ENCODE measurements around the gene CAMKMT.

Gene CAMKMT

DNA sequence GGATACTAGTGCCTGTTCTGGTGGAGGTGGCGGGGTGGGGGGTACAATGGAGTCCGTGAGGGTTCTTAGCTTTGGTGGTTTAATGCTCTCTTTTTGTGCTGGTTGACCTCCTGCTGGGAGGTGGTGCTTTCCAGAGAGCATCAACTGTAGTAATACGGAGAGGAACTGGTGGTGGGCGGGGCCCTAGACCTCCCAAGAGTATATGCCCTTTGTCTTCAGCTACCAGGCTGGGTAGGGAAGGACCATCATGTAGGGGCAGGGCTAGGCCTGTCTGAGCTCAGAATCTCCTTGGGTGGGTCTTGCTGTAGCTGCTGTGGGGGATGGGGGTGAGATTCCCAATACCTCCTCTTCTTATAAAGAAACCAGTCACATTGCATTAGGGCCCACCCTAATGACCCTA, 27.1 kb downstream of the CAMKMT start:
- CTCF ChIA-PET = interaction anchor here (0.6 to 2.3 kb wide), 2 partner anchors 91 to 328 kb away, joined by 3 to 9 read pairs; no protein-coding TSS in a partner anchor

GRCh38 chr2:44389895-44390294, 28.1 kb downstream of the CAMKMT start:
- DNase-seq (ENCODE audit: low spot score) = peak; percentile 4
- POLR2A ChIA-PET (ENCODE audit: low non-redundant PET) = no interaction called here

More for the DNA sequence above, 27.1 kb downstream of the CAMKMT start:
- no peak for DNase-seq (ENCODE audit: low spot score)
- POLR2A ChIA-PET (ENCODE audit: low non-redundant PET) = no interaction called here
- no peak overlapping the region for H3K27ac ChIP-seq
- TF ChIP-seq, protein P1, sequence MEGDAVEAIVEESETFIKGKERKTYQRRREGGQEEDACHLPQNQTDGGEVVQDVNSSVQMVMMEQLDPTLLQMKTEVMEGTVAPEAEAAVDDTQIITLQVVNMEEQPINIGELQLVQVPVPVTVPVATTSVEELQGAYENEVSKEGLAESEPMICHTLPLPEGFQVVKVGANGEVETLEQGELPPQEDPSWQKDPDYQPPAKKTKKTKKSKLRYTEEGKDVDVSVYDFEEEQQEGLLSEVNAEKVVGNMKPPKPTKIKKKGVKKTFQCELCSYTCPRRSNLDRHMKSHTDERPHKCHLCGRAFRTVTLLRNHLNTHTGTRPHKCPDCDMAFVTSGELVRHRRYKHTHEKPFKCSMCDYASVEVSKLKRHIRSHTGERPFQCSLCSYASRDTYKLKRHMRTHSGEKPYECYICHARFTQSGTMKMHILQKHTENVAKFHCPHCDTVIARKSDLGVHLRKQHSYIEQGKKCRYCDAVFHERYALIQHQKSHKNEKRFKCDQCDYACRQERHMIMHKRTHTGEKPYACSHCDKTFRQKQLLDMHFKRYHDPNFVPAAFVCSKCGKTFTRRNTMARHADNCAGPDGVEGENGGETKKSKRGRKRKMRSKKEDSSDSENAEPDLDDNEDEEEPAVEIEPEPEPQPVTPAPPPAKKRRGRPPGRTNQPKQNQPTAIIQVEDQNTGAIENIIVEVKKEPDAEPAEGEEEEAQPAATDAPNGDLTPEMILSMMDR (conservative IDR thresholded peaks at IDR 0.05; ENCODE audit: low read depth) = no peak

GRCh38 chr2:44392338-44392943, 30.7 kb downstream of the CAMKMT start:
- peak; percentile 11 for DNase-seq (ENCODE audit: low spot score)
- H3K27ac ChIP-seq = no peak overlapping the region
- TF ChIP-seq, protein P1 (conservative IDR thresholded peaks at IDR 0.05; ENCODE audit: low read depth) = peak; percentile 59
- ChIA-PET POLR2A (ENCODE audit: low non-redundant PET) (no interaction called here), CTCF (interaction anchor here (0.5 to 1.2 kb wide), 16 partner anchors 10 to 1122 kb away, joined by 3 to 13 read pairs (median 4); no protein-coding TSS in a partner anchor)

More at GRCh38 chr2:44389895-44390294, 28.1 kb downstream of the CAMKMT start:
- CTCF ChIA-PET = interaction anchor here (0.5 to 2.3 kb wide), 6 partner anchors 10 to 1113 kb away, joined by 3 to 9 read pairs (median 3); no protein-coding TSS in a partner anchor
- TF ChIP-seq, protein P1 (conservative IDR thresholded peaks at IDR 0.05; ENCODE audit: low read depth) = peak; percentile 25; the same call in 1 of the 2 replicates
- no peak overlapping the region for H3K27ac ChIP-seq

GRCh38 chr2:44397447-44398175, 35.9 kb downstream of the CAMKMT start:
- ChIA-PET CTCF (interaction anchor here (0.6 to 3.4 kb wide), 2 partner anchors 82 to 563 kb away, joined by 9 to 11 read pairs; no protein-coding TSS in a partner anchor), POLR2A (ENCODE audit: low non-redundant PET) (no interaction called here)
- TF ChIP-seq, protein P1 (conservative IDR thresholded peaks at IDR 0.05; ENCODE audit: low read depth) = no peak
- no peak for DNase-seq (ENCODE audit: low spot score)
- H3K27ac ChIP-seq = no peak overlapping the region

- TF ChIP-seq, protein P1 (conservative IDR thresholded peaks at IDR 0.05; ENCODE audit: low read depth) = no peak
- H3K27ac ChIP-seq = no peak overlapping the region
- POLR2A ChIA-PET (ENCODE audit: low non-redundant PET) = no interaction called here
- no peak for DNase-seq (ENCODE audit: low spot score)
- CTCF ChIA-PET = interaction anchor here (2.0 kb wide), 1 partner anchor 557 kb away, joined by 5 read pairs; no protein-coding TSS in a partner anchor
Observed at GRCh38 chr2:44398243-44398897, 36.6 kb downstream of the CAMKMT start.

GRCh38 chr2:44420725-44421124, 59.0 kb downstream of the CAMKMT start:
- no peak for DNase-seq (ENCODE audit: low spot score)
- TF ChIP-seq, protein P1 (conservative IDR thresholded peaks at IDR 0.05; ENCODE audit: low read depth) = no peak
- POLR2A ChIA-PET (ENCODE audit: low non-redundant PET) = no interaction called here
- no peak overlapping the region for H3K27ac ChIP-seq
- CTCF ChIA-PET = interaction anchor here (0.7 kb wide), 1 partner anchor 578 kb away, joined by 5 read pairs; no protein-coding TSS in a partner anchor

Data from RWPE1 (cell line).